Measurements from ENCODE around the gene STX2. TPM values are rescaled to one million over a fixed set of nuclear protein-coding genes. Genes with fewer than 3 reads are reported as not detected.
A peak's percentile ranks its signal among the peaks of the same experiment; 100 is the strongest.

Gene STX2
- total RNA-seq, 1 experiment from 2014 or later: 37.8 TPM

- H3K36me3 ChIP-seq (ENCODE audit: insufficient read depth, low read length, poor library complexity, severe bottlenecking): no peaks in the 10 kb centered on the region
- peak; percentile 43 for DNase-seq (ENCODE audit: low spot score)
- no peaks in the 10 kb centered on the region for H3K4me1 ChIP-seq (ENCODE audit: insufficient read depth, low read length, poor library complexity, severe bottlenecking)
- H3K4me3 ChIP-seq (ENCODE audit: low read depth, low read length, poor library complexity, severe bottlenecking): no peak overlapping the region
- POLR2A ChIA-PET (ENCODE audit: low non-redundant PET): no interaction called here
- no peaks in the 10 kb centered on the region for H3K27me3 ChIP-seq (replicated peaks; ENCODE audit: insufficient read depth, low read depth, low read length, poor library complexity)
- no peak overlapping the region for H3K27ac ChIP-seq (ENCODE audit: low read depth, low read length, poor library complexity, severe bottlenecking)
- intact Hi-C loops (cut with micrococcal nuclease; ENCODE audit: unreplicated experiment): no loop called here
- TF ChIP-seq, protein P1, sequence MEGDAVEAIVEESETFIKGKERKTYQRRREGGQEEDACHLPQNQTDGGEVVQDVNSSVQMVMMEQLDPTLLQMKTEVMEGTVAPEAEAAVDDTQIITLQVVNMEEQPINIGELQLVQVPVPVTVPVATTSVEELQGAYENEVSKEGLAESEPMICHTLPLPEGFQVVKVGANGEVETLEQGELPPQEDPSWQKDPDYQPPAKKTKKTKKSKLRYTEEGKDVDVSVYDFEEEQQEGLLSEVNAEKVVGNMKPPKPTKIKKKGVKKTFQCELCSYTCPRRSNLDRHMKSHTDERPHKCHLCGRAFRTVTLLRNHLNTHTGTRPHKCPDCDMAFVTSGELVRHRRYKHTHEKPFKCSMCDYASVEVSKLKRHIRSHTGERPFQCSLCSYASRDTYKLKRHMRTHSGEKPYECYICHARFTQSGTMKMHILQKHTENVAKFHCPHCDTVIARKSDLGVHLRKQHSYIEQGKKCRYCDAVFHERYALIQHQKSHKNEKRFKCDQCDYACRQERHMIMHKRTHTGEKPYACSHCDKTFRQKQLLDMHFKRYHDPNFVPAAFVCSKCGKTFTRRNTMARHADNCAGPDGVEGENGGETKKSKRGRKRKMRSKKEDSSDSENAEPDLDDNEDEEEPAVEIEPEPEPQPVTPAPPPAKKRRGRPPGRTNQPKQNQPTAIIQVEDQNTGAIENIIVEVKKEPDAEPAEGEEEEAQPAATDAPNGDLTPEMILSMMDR (conservative IDR thresholded peaks at IDR 0.05; ENCODE audit: low read depth, low read length): no peak
- no peak for TF ChIP-seq EZH2 (IDR thresholded peaks at IDR 0.05; ENCODE audit: borderline replicate concordance, low read depth, low read length, poor library complexity, severe bottlenecking)
- H3K9me3 ChIP-seq (ENCODE audit: low read depth, low read length, poor library complexity, severe bottlenecking): no peaks in the 10 kb centered on the region
- CTCF ChIA-PET: interaction anchor here (0.6 kb wide), 1 partner anchor 55 kb away, joined by 4 read pairs; no protein-coding TSS in a partner anchor
- no TSS peak for BruUV-seq (replicated peaks)
Observed at GRCh38 chr12:130846369-130846768, 7.3 kb upstream of the STX2 start.

DNA sequence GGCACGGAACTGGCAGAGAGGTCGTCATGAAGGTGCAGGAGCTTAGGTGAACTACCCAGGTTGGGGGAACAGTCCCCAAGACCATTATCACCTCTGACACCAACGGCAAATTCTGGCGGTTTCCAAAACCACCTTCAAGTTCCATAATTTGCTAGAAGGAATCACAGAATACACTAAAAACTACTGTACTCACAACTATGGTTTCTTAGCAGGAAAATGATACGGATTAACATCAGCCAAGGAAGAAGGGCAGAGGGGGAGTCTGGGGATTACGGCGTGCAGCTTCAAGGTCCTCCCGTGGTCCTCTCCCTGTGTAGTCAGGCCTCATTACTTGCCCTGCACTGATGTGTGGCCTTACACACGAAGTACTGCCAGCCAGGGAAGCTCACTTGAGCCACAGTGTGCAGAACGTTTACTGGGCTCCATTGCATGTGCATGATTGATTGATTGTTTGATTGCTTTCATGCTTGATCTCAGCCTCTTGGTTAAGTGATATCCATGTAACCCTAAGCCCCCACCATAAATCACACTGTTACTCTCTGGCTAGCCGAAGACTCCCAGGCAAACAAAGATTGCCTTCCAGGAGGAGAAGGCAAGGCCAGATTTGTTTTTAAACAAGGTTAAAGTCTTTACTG, 837 bp upstream of the STX2 start:
- Histone ChIP-seq H3K9me3 (ENCODE audit: low read depth, low read length, poor library complexity, severe bottlenecking) (no peaks in the 10 kb centered on the region), H3K36me3 (ENCODE audit: insufficient read depth, low read length, poor library complexity, severe bottlenecking) (no peaks in the 10 kb centered on the region), H3K4me1 (ENCODE audit: insufficient read depth, low read length, poor library complexity, severe bottlenecking) (peaks cover 18% of the 10 kb centered on the region), H3K27me3 (replicated peaks; ENCODE audit: insufficient read depth, low read depth, low read length, poor library complexity) (no peaks in the 10 kb centered on the region), H3K27ac (ENCODE audit: low read depth, low read length, poor library complexity, severe bottlenecking) (no peak overlapping the region), H3K4me3 (ENCODE audit: low read depth, low read length, poor library complexity, severe bottlenecking) (peak overlapping the region; percentile 79)
- no peak for DNase-seq (ENCODE audit: low spot score)
- POLR2A ChIA-PET (ENCODE audit: low non-redundant PET): no interaction called here
- intact Hi-C loops (cut with micrococcal nuclease; ENCODE audit: unreplicated experiment): loop anchor here (5.0 kb wide), 1 partner anchor 32 kb away; the partner anchor contains the start of gene RAN
- TF ChIP-seq EZH2 (IDR thresholded peaks at IDR 0.05; ENCODE audit: borderline replicate concordance, low read depth, low read length, poor library complexity, severe bottlenecking): no peak
- CTCF ChIA-PET: no interaction called here
- BruUV-seq (replicated peaks): no TSS peak

- H3K9me3 ChIP-seq (ENCODE audit: low read depth, low read length, poor library complexity, severe bottlenecking): no peaks in the 10 kb centered on the region
- no peak for TF ChIP-seq EZH2 (IDR thresholded peaks at IDR 0.05; ENCODE audit: borderline replicate concordance, low read depth, low read length, poor library complexity, severe bottlenecking)
- BruUV-seq (replicated peaks): no TSS peak
- intact Hi-C loops (cut with micrococcal nuclease; ENCODE audit: unreplicated experiment): loop anchor here (5.0 kb wide), 1 partner anchor 34 kb away; the partner anchor contains the start of gene RAN
- CTCF ChIA-PET: no interaction called here
- POLR2A ChIA-PET (ENCODE audit: low non-redundant PET): interaction anchor here (0.5 kb wide), 1 partner anchor 15 kb away, joined by 4 read pairs; no protein-coding TSS in a partner anchor
- peak overlapping the region; percentile 73 for H3K27ac ChIP-seq (ENCODE audit: low read depth, low read length, poor library complexity, severe bottlenecking)
- H3K36me3 ChIP-seq (ENCODE audit: insufficient read depth, low read length, poor library complexity, severe bottlenecking): no peaks in the 10 kb centered on the region
- DNase-seq (ENCODE audit: low spot score): peak; percentile 18
- peak overlapping the region; percentile 79 for H3K4me3 ChIP-seq (ENCODE audit: low read depth, low read length, poor library complexity, severe bottlenecking)
- H3K27me3 ChIP-seq (replicated peaks; ENCODE audit: insufficient read depth, low read depth, low read length, poor library complexity): no peaks in the 10 kb centered on the region
- peaks cover 18% of the 10 kb centered on the region for H3K4me1 ChIP-seq (ENCODE audit: insufficient read depth, low read length, poor library complexity, severe bottlenecking)
Observed at GRCh38 chr12:130838284-130838950, 633 bp downstream of the STX2 start.

DNA sequence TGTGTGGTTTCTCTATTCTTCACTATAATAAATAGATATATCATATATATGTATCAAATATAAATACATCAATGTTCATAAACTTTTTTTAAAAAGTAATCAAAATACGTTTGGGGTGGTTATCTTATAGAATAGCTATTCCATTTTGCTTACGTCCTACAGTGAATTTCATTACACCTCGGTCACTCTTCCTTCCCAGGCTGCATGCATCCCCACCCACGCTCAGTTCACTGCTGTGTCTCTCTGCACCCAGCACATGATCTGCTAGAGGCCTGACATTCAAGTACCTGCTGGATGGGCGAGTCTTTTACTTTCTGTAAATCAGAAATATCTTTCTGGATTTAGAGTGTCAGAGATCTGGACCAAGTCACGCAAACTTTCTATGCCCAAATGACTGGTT, 3.6 kb downstream of the STX2 start:
- DNase-seq (ENCODE audit: low spot score): no peak
- BruUV-seq (replicated peaks): no TSS peak
- CTCF ChIA-PET: interaction anchor here (0.6 kb wide), 1 partner anchor 9 kb away, joined by 3 read pairs; no protein-coding TSS in a partner anchor
- POLR2A ChIA-PET (ENCODE audit: low non-redundant PET): interaction anchor here (0.6 kb wide), 1 partner anchor 38 kb away, joined by 5 read pairs; no protein-coding TSS in a partner anchor
- Histone ChIP-seq H3K4me1 (ENCODE audit: insufficient read depth, low read length, poor library complexity, severe bottlenecking) (peaks cover 13% of the 10 kb centered on the region), H3K4me3 (ENCODE audit: low read depth, low read length, poor library complexity, severe bottlenecking) (no peak overlapping the region), H3K27ac (ENCODE audit: low read depth, low read length, poor library complexity, severe bottlenecking) (no peak overlapping the region), H3K27me3 (replicated peaks; ENCODE audit: insufficient read depth, low read depth, low read length, poor library complexity) (no peaks in the 10 kb centered on the region), H3K36me3 (ENCODE audit: insufficient read depth, low read length, poor library complexity, severe bottlenecking) (no peaks in the 10 kb centered on the region), H3K9me3 (ENCODE audit: low read depth, low read length, poor library complexity, severe bottlenecking) (no peaks in the 10 kb centered on the region)
- intact Hi-C loops (cut with micrococcal nuclease; ENCODE audit: unreplicated experiment): loop anchor here (5.0 kb wide), 1 partner anchor 37 kb away; the partner anchor contains the start of gene RAN
- TF ChIP-seq EZH2 (IDR thresholded peaks at IDR 0.05; ENCODE audit: borderline replicate concordance, low read depth, low read length, poor library complexity, severe bottlenecking): no peak

All from A673 (cell line).